HG03135 (cell line): ENCODE data around the gene SMIM36.
"Not testable (repeated sequence)": the region's sequence is repeated elsewhere in the genome, so short reads cannot be mapped to it uniquely, and the experiment has no call there.

Source experiments
- ATAC-seq: cut with Tn5 transposase; IDR thresholded peaks from one replicate; pipeline ENCODE4 v1.9.1; 2021; ENCODE audit warnings: mild to moderate bottlenecking, moderate library complexity; ENCODE audit not compliant: unreplicated experiment

SMIM36 gene

GRCh38 chr17:55417411-55418268, 93.6 kb downstream of the SMIM36 start:
- ATAC-seq = no peak

GRCh38 chr17:55416470-55417052, 94.7 kb downstream of the SMIM36 start:
- no peak for ATAC-seq

- ATAC-seq = no peak
Observed at GRCh38 chr17:55416000-55416399, 95.3 kb downstream of the SMIM36 start.

GRCh38 chr17:55414983-55415382, 96.3 kb downstream of the SMIM36 start:
- no peak for ATAC-seq

GRCh38 chr17:55413825-55414489, 97.3 kb downstream of the SMIM36 start:
- ATAC-seq = no peak

GRCh38 chr17:55411463-55411855, 99.8 kb downstream of the SMIM36 start:
- ATAC-seq = no peak

GRCh38 chr17:55410722-55411462, 100.4 kb downstream of the SMIM36 start:
- ATAC-seq = no peak

GRCh38 chr17:55409030-55409800, 102.0 kb downstream of the SMIM36 start:
- ATAC-seq = no peak

- ATAC-seq = no peak
Observed at GRCh38 chr17:55407641-55408566, 103.3 kb downstream of the SMIM36 start.

- no peak for ATAC-seq
Observed at GRCh38 chr17:55405600-55405999, 105.7 kb downstream of the SMIM36 start.

GRCh38 chr17:55404197-55404596, 107.1 kb downstream of the SMIM36 start:
- not testable (repeated sequence) for ATAC-seq

GRCh38 chr17:55402374-55402773, 108.9 kb downstream of the SMIM36 start:
- ATAC-seq = no peak
